Activated CD8-positive, alpha-beta memory T cell treated with anti-CD3 and anti-CD28 coated beads, Interleukin-2, amount 50 U/mL, for 48 hours (primary cell): ENCODE measurements around the gene SLC26A4.

Experiments
- DNase-seq: peaks from one replicate; pipeline ENCODE4 v3.0.0-alpha.2; 2020

Gene SLC26A4

DNA sequence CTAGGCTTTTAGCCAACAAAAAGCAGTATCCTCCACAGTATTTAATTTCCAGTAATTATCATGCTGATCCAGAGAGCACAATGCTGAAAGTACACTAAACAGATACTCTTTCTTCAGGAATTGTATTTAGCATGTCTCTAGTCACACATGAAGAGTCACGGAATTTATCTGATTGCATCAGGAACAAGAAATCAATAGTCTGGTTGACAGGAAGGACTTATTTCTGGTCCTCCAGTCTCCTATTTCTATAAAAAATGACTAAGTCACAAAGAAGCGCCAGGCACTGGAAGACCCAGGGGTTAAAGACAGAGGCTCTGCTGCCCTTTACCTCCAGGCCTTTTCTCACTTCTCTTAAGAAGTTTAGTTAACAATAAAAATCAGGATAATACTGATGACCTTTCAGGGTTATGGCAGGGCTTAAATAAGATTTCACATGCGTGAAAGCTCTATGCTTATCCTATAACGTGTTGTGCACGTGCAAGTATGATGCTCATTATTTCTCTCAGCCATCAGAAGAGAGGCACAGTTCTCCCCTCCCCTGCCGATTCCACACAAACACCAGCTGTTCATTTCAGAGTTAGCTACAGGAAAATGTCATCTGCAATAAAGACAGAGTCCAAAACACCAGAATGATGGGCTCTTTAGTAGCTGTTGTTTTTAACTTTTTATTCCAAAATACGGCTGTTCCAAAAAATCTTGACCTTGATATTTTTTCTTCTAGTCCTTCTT is 36.9 kb downstream of the SLC26A4 start:
- no peak for DNase-seq

DNA sequence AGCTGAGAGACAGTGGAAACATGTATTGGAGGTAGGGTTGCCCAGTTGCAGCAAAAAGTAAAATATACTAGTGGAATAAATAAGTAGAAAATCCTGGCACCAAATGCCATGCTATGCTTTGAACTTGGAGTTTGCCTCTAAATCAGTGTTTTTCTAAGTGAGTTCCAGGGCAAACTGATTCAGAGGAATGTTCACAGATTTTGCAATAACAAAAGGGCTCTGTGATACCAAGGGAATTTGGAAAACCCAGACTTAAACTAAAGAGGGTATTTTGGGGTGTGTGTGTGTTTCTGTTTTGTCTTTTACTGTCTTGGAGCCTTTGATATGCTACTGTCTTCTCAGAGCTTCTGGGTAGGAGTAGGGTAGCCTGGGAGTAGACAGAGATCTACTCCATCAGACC is 39.9 kb downstream of the SLC26A4 start:
- DNase-seq: no peak

GRCh38 chr7:107701191-107701590 is 40.6 kb downstream of the SLC26A4 start:
- DNase-seq: no peak

- no peak for DNase-seq
These were observed 42.6 kb downstream of the SLC26A4 start for GRCh38 chr7:107703219-107703618.

DNA sequence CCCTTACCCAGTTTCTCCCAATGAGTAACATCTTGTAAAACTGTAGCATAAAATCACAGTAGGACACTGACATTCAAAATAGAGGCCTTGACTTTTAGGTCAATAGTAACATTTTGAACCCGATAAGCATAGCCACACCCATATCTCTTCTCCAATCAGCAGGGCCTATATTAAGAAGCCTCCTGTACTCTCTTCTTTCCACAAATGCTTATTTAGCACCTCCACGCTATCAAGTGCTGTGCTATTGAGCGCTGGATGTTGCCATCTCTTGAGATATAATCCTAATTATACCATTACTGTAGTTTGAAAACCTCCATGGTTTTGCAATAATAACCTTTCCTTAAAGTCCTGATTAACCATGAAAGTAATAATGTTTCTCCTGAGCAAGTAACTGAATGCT is 43.2 kb downstream of the SLC26A4 start:
- DNase-seq: no peak

GRCh38 chr7:107708956-107709355 is 48.3 kb downstream of the SLC26A4 start:
- DNase-seq: no peak

DNA sequence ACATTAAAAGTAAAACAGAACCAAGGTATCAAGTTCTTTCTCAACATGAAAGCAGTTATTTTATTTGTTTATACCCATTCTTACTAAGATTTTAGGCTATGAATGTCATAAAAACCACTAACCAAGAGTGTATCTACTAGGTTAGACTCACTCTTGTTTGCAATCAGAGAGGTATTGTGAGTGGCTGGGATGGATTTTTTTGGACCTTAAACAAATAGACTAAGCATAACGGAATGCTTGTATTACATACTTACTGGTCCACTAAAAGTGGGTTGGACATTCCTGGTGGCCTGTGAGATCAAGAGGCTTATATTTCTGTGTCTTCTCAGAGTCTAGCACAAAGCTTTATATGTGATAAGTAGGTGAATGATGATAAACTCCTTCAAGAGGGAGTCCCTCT is 50.7 kb downstream of the SLC26A4 start:
- DNase-seq: no peak

- no peak for DNase-seq
These were observed 51.4 kb downstream of the SLC26A4 start for GRCh38 chr7:107712025-107712424.

- no peak for DNase-seq
These were observed 52.3 kb downstream of the SLC26A4 start for GRCh38 chr7:107712896-107713295.

GRCh38 chr7:107715531-107715930 is 54.9 kb downstream of the SLC26A4 start:
- no peak for DNase-seq

GRCh38 chr7:107718456-107719193 is 58.0 kb downstream of the SLC26A4 start:
- no peak for DNase-seq

GRCh38 chr7:107721286-107721685 is 60.7 kb downstream of the SLC26A4 start:
- DNase-seq: no peak

DNA sequence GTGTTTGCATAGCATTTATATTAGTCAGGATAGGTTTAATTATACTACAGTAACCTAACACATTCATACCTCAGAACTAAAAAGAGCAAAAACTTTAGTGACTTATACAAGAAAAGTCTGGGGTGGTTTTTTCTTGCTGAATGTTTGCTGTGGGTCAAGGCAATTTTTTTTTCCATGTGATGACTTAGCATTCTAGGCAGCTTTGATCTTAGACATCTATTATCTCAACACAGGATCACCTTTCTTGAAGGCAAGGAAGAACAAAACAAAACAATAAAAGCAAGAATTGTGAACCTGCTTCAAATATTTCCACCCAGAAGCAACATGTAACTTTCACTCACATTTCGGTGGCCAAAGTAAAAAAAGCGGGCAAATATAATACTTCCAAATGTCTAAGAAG is 62.6 kb downstream of the SLC26A4 start:
- no peak for DNase-seq

- no peak for DNase-seq
These were observed 64.6 kb downstream of the SLC26A4 start for GRCh38 chr7:107725138-107725740.

GRCh38 chr7:107726356-107727130 is 65.9 kb downstream of the SLC26A4 start:
- no peak for DNase-seq

DNA sequence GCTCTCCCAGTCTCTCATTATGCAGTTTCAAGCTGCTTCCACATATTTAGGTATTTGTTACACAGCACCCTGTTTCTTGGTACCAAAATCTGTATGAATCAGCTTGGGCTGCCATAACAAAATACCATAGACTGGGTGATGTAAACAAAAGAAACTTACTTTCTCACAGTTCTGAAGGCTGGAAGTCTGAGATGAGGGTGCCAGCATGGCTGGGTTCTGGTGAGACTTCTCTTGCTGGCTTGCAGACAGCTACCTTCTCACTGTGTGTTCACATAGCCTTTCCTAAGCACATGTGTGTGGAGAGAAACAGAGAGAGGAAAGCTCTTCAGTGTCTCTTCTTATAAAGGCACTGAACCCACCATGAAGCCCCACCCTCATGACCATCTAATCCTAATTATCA is 67.6 kb downstream of the SLC26A4 start:
- no peak for DNase-seq

- peak; percentile 84 for DNase-seq
These were observed 82.3 kb downstream of the SLC26A4 start for GRCh38 chr7:107742678-107743566.

DNA sequence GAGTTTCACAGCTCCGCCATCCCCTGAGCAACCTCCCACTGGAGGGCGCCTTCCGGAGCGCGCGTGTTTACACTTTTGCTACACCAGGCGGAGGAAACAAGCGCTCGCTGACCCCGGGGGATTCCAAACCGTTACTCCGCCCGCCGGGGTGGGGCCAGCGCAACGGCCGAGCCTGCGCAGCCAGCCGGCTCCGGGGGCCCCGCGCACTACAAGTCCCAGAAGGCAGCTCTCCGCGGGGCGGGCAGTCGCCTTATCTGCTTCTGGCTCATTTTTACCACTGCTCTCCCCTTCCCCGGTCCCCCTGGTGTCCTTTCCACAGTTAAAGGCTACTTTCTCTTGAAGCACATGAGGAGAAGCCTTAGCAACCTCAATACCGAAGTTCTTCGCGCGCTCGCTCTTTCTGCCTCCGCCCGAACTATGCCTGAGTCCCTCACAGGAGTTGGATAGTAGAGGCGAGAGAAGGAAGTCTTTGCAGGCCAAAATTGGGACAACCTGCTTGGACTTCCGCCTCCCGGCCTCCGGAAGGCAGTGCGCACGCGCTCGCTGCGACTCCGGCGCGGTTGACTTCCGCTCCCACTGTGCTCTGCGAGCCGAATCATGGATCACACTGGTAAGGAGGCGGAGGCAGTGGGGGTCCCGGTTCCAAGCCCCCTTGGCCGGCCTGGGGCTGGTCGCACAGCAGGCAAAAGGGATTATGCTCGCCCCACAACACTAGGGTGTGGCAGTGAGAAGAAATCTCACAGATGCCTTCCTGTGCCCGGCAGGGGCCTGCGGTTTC is 83.1 kb downstream of the SLC26A4 start, which contains the start of gene CBLL1:
Gene CBLL1 (plus strand): TSS at position 576 of the 778 bp plus-strand sequence. CDS start 22 bp downstream, at position 598.
- DNase-seq: peak; percentile 98

DNA sequence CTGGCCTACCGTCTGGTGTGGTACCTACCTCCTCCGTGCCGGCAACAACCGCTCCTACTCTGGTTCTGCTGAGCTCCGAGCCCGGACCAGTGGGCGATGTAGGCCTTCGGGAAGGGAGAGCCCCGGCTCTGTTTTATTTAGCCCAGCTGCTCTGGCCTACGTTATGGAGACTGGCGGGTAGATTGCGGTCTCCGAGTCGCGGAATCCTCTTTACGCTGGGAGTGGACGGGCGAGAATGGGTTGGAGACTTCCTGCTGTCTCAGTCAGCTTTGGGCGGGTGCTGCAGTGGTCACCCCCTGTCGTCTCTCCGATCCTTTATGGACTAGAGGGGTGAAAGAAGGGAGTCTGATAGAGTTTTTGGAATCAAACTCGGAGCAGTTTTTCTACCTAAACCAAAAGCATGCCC is 83.7 kb downstream of the SLC26A4 start:
- no peak for DNase-seq

- no peak for DNase-seq
These were observed 85.4 kb downstream of the SLC26A4 start for GRCh38 chr7:107746006-107746405.

DNA sequence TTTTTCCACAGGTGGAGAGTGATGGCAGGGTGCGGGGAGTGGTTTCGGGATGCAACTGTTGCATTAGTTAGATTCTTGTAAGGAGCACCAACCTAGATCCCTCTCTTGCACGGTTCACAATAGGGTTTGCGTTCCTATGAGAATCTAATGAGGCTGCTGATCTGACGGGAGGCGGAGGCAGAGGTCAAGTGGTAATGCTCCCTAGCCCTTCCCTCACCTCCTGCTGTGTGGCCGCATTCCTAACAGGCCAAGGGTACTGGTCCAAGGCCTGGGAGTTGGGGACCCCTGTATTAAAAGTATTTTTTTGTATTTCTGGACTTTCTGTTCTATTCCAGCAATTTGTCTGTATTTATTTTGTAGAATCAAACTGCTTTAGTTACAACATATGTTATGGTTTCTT is 90.5 kb downstream of the SLC26A4 start:
- no peak for DNase-seq
